Bone marrow (tissue), 2 donors: ENCODE results near the gene POU2AF1.

Experiments used
- DNase-seq, 2 donors: peaks; one replicate each; lab custom pipeline; 2025; lab: John Stamatoyannopoulos, UW

Gene POU2AF1

GRCh38 chr11:111319296-111319695, 59.8 kb downstream of the POU2AF1 start:
- no peak for DNase-seq

- DNase-seq = no peak
These were observed 67.0 kb downstream of the POU2AF1 start for GRCh38 chr11:111312076-111312475.

- no peak for DNase-seq
These were observed 68.4 kb downstream of the POU2AF1 start for GRCh38 chr11:111310723-111311122.

GRCh38 chr11:111310088-111310487, 69.0 kb downstream of the POU2AF1 start:
- DNase-seq = no peak

- DNase-seq = no peak
These were observed 69.7 kb downstream of the POU2AF1 start for GRCh38 chr11:111309215-111309915.

GRCh38 chr11:111308140-111308539, 70.9 kb downstream of the POU2AF1 start:
- no peak for DNase-seq

GRCh38 chr11:111307472-111308108, 71.5 kb downstream of the POU2AF1 start:
- no peak for DNase-seq

GRCh38 chr11:111306321-111306720, 72.8 kb downstream of the POU2AF1 start:
- DNase-seq = no peak

GRCh38 chr11:111305876-111306275, 73.2 kb downstream of the POU2AF1 start:
- DNase-seq = no peak

- no peak for DNase-seq
These were observed 73.8 kb downstream of the POU2AF1 start for GRCh38 chr11:111305162-111305802.

- DNase-seq = no peak
These were observed 75.6 kb downstream of the POU2AF1 start for GRCh38 chr11:111303461-111303860.

- DNase-seq = no peak
These were observed 76.8 kb downstream of the POU2AF1 start for GRCh38 chr11:111302298-111302697.
